Upper lobe of left lung (tissue), 6 donors: ENCODE measurements around the gene FAM209A. TPM values are rescaled to one million over a fixed set of nuclear protein-coding genes. Genes with fewer than 3 reads are reported as not detected.

Source experiments
- ATAC-seq, 2 donors: fragments of 200-7000 bp; cut with Tn5 transposase; one replicate each; pipeline ENCODE4 v1.9.1; 2022; ENCODE audit warnings: mild to moderate bottlenecking in 2 of 2, moderate library complexity in 2 of 2; ENCODE audit not compliant: low FRiP score in 2 of 2
- DNase-seq, 2 donors: peaks; one replicate each; pipeline ENCODE4 v3.0.0-alpha.2; 2019 to 2020
- H3K27ac ChIP-seq, 4 donors: fragments of 200-600 bp; sonication (generic); one replicate each; pipeline ENCODE4 v1.5.1; 2016 to 2019
- H3K27me3 ChIP-seq, 4 donors: fragments of 200-600 bp; sonication (generic); one replicate each; pipeline ENCODE4 v1.5.1; 2017 to 2019
- H3K36me3 ChIP-seq, 4 donors: fragments of 200-600 bp; sonication (generic); one replicate each; pipeline ENCODE4 v1.5.1; 2016 to 2019
- H3K4me1 ChIP-seq, 4 donors: fragments of 200-600 bp; sonication (generic); one replicate each; pipeline ENCODE4 v1.5.1; 2018 to 2019
- H3K4me3 ChIP-seq, 4 donors: fragments of 200-600 bp; sonication (generic); one replicate each; pipeline ENCODE4 v1.5.1; 2017 to 2019; ENCODE audit warnings: mild to moderate bottlenecking in 2 of 4, moderate library complexity in 1 of 4
- H3K9me3 ChIP-seq, 4 donors: fragments of 200-600 bp; sonication (generic); one replicate each; pipeline ENCODE4 v1.5.1; 2018 to 2019
- CTCF ChIP-seq, 6 experiments: fragments of 450-650 bp in 4 of 6; fragments of 200-600 bp in 2 of 6; sonication (generic) in 2 of 6; IDR thresholded peaks; one replicate each; pipeline ENCODE4 v1.5.1; 2016 to 2019; ENCODE audit warnings: antibody characterized with exemption in 6 of 6
- EP300 ChIP-seq, 4 donors: sonication (generic); formaldehyde crosslinking; IDR thresholded peaks; one replicate each; pipeline ENCODE4 v1.5.1; 2017; ENCODE audit warnings: antibody characterized with exemption in 4 of 4, control low read depth in 2 of 4
- POLR2A ChIP-seq, 4 donors: fragments of 450-650 bp; IDR thresholded peaks; one replicate each; pipeline ENCODE4 v1.5.1; 2016 to 2017; ENCODE audit warnings: antibody characterized with exemption in 4 of 4, mild to moderate bottlenecking in 2 of 4
- POLR2AphosphoS5 ChIP-seq, 2 donors: sonication (generic); formaldehyde crosslinking; IDR thresholded peaks; one replicate each; pipeline ENCODE4 v1.5.1; 2017; ENCODE audit warnings: antibody characterized with exemption in 2 of 2
- whole genome bisulfite sequencing, 2 donors: methylation state at CpG; one replicate each; pipeline ENCODE4 v1.1.5; 2017 to 2018; 5-methylcytosine and 5-hydroxymethylcytosine counted together
- total RNA-seq, 6 donors: library from RNA; depleted of rRNA in 4 of 6; stranded (reverse); fragments of >200 nt in 4 of 6; gene quantifications; one replicate each; pipeline versions ENCODE4 v1.1.0 to v1.2.1, GENCODE V29; 2016 to 2021
- donor health status: DM: no; HTN: no; CAD: no; lungs with moderate emphysema.
- donor health status: DM: no; HTN: yes; CAD: no; lungs with severe emphysema.

The FAM209A gene
- total RNA-seq, 6 donors from 2014 or later: 0.47 to 5.2 (median 1.1) TPM; not detected in 2

GRCh38 chr20:56504373-56505005, 20.1 kb upstream of the FAM209A start:
- 88 to 90% methylated on average over 9 of the region's 9 CpGs for WGBS, 2 donors
- DNase-seq: no peak

GRCh38 chr20:56506103-56506502, 18.4 kb upstream of the FAM209A start:
- no peak overlapping the region for H3K27ac ChIP-seq
- H3K9me3 ChIP-seq: no peaks in the 10 kb centered on the region
- no peaks in the 10 kb centered on the region for H3K4me1 ChIP-seq
- DNase-seq (no peak), ATAC-seq (no peak)
- H3K27me3 ChIP-seq: no peaks in the 10 kb centered on the region
- H3K36me3 ChIP-seq: peaks cover 0 to 15% (median 0%) of the 10 kb centered on the region in 4 donors
- 52 to 61% methylated on average over 3 of the region's 3 CpGs for WGBS, 2 donors
- H3K4me3 ChIP-seq: no peak overlapping the region
- TF ChIP-seq EP300 (IDR thresholded peaks at IDR 0.05) (no peak), CTCF (IDR thresholded peaks at IDR 0.05) (no peak), POLR2A (IDR thresholded peaks at IDR 0.05) (no peak), POLR2AphosphoS5 (IDR thresholded peaks at IDR 0.05) (no peak)

More at GRCh38 chr20:56504373-56505005, 20.1 kb upstream of the FAM209A start:
- Histone ChIP-seq H3K9me3 (no peaks in the 10 kb centered on the region), H3K4me3 (no peak overlapping the region), H3K36me3 (peaks cover 0 to 21% (median 6%) of the 10 kb centered on the region in 4 donors), H3K27ac (no peak overlapping the region), H3K27me3 (no peaks in the 10 kb centered on the region), H3K4me1 (no peaks in the 10 kb centered on the region)
- TF ChIP-seq EP300 (IDR thresholded peaks at IDR 0.05) (no peak), CTCF (IDR thresholded peaks at IDR 0.05) (peak in 2 of 6 experiments; percentile 5 to 10)
- ATAC-seq: no peak

GRCh38 chr20:56511926-56512325, 12.6 kb upstream of the FAM209A start:
- peaks cover 13 to 48% (median 18%) of the 10 kb centered on the region in 4 donors for H3K36me3 ChIP-seq
- WGBS, 2 donors: 93 to 98% methylated on average over 10 of the region's 10 CpGs
- H3K4me1 ChIP-seq: no peaks in the 10 kb centered on the region
- H3K4me3 ChIP-seq: no peak overlapping the region
- ATAC-seq (no peak), DNase-seq (no peak)
- no peak overlapping the region for H3K27ac ChIP-seq
- H3K9me3 ChIP-seq: no peaks in the 10 kb centered on the region
- H3K27me3 ChIP-seq: no peaks in the 10 kb centered on the region
- TF ChIP-seq EP300 (IDR thresholded peaks at IDR 0.05) (no peak), POLR2AphosphoS5 (IDR thresholded peaks at IDR 0.05) (no peak), POLR2A (IDR thresholded peaks at IDR 0.05) (no peak), CTCF (IDR thresholded peaks at IDR 0.05) (no peak)

GRCh38 chr20:56513161-56514150, 11.1 kb upstream of the FAM209A start:
- no peaks in the 10 kb centered on the region for H3K4me1 ChIP-seq
- H3K36me3 ChIP-seq: peaks cover 28 to 60% (median 33%) of the 10 kb centered on the region in 4 donors
- H3K27ac ChIP-seq: no peak overlapping the region
- TF ChIP-seq EP300 (IDR thresholded peaks at IDR 0.05) (no peak), POLR2A (IDR thresholded peaks at IDR 0.05) (no peak)
- DNase-seq (no peak), ATAC-seq (no peak)
- no peaks in the 10 kb centered on the region for H3K9me3 ChIP-seq
- no peaks in the 10 kb centered on the region for H3K27me3 ChIP-seq
- 88% methylated on average over 20 to 22 of the region's 22 CpGs for WGBS, 2 donors
- H3K4me3 ChIP-seq: no peak overlapping the region

- H3K36me3 ChIP-seq: peaks cover 41 to 85% (median 55%) of the 10 kb centered on the region in 4 donors
- ATAC-seq: no peak
- H3K27me3 ChIP-seq: no peaks in the 10 kb centered on the region
- no peak overlapping the region for H3K27ac ChIP-seq
- no peaks in the 10 kb centered on the region for H3K4me1 ChIP-seq
- peaks cover 7 to 18% (median 17%) of the 10 kb centered on the region in 4 donors for H3K9me3 ChIP-seq
- no peak for DNase-seq
- no peak overlapping the region for H3K4me3 ChIP-seq
- TF ChIP-seq EP300 (IDR thresholded peaks at IDR 0.05) (no peak), POLR2AphosphoS5 (IDR thresholded peaks at IDR 0.05) (no peak), POLR2A (IDR thresholded peaks at IDR 0.05) (no peak), CTCF (IDR thresholded peaks at IDR 0.05) (no peak)
- WGBS, 2 donors: 89 to 91% methylated on average over 5 of the region's 5 CpGs
Measured at GRCh38 chr20:56516631-56517030, 7.9 kb upstream of the FAM209A start.
